H1 (cell line): ENCODE results near the gene COL6A2. TPM values are rescaled to one million over a fixed set of nuclear protein-coding genes. Genes with fewer than 3 reads are reported as not detected.

Source experiments
- CTCF ChIA-PET: fragments of 300-600 bp; sonication (Branson Sonifier 250); formaldehyde crosslinking; loops from one replicate; lab custom pipeline; 2021; ENCODE audit not compliant: partially characterized antibody; lab: Charles Lee
- POLR2A ChIA-PET: fragments of 300-600 bp; sonication (Branson Sonifier 250); formaldehyde crosslinking; loops from one replicate; lab custom pipeline; 2021; ENCODE audit warnings: inconsistent platforms; ENCODE audit not compliant: partially characterized antibody; lab: Charles Lee
- DNase-seq, 2 experiments: peaks; one replicate each; pipeline versions ENCODE4 v3.0.0 to v3.0.0-alpha.2; 2010 to 2022; ENCODE audit warnings: low spot score in 2 of 2, low read depth in 1 of 2, mixed read lengths in 1 of 2
- FAIRE-seq: peaks from 2 replicates; lab custom pipeline; 2011; peaks lifted over from hg19 to GRCh38; lab: Jason Lieb, UNC
- H2AFZ ChIP-seq: 2 replicates; pipeline ENCODE4 v1.8.1; 2012; ENCODE audit warnings: low read length, inconsistent platforms
- H2AK5ac ChIP-seq: 2 replicates; pipeline ENCODE4 v1.6.1; 2013; ENCODE audit warnings: low read depth, low read length
- H2BK120ac ChIP-seq: replicated peaks from 2 replicates; pipeline ENCODE3; 2013; ENCODE audit warnings: low read depth, low read length, inconsistent platforms
- H2BK12ac ChIP-seq: 2 replicates; pipeline ENCODE4 v1.6.1; 2013; ENCODE audit warnings: low read depth, low read length
- H2BK15ac ChIP-seq: 2 replicates; pipeline ENCODE4 v1.6.1; 2013; ENCODE audit warnings: low read length
- H2BK20ac ChIP-seq: 2 replicates; pipeline ENCODE4 v1.6.1; 2013; ENCODE audit warnings: low read length
- H2BK5ac ChIP-seq: 2 replicates; pipeline ENCODE4 v1.6.1; 2013; ENCODE audit warnings: low read depth, low read length
- H3K14ac ChIP-seq: 2 replicates; pipeline ENCODE4 v1.6.1; 2013; ENCODE audit warnings: inconsistent platforms; ENCODE audit not compliant: insufficient read length
- H3K18ac ChIP-seq: 2 replicates; pipeline ENCODE4 v1.6.1; 2013; ENCODE audit warnings: low read length; ENCODE audit errors: extremely low read depth
- H3K23ac ChIP-seq: 2 replicates; pipeline ENCODE4 v1.6.1; 2013; ENCODE audit warnings: inconsistent platforms; ENCODE audit not compliant: insufficient read length
- H3K23me2 ChIP-seq: 2 replicates; pipeline ENCODE4 v1.6.1; 2013; ENCODE audit warnings: low read depth, low read length
- H3K27ac ChIP-seq: 2 replicates; pipeline ENCODE4 v1.6.1; 2011; ENCODE audit warnings: low read depth, low read length, inconsistent platforms
- H3K27me3 ChIP-seq, 4 experiments: replicated peaks in 1 of 4; 1 replicate in 1 of 4; 2 replicates in 3 of 4; pipeline versions ENCODE4 v1.6.1 to v1.8.1; 2011 to 2013; ENCODE audit warnings: low read length in 3 of 4, mild to moderate bottlenecking in 3 of 4, inconsistent platforms in 2 of 4, mixed read lengths in 2 of 4, moderate library complexity in 1 of 4; ENCODE audit not compliant: control insufficient read depth in 3 of 4, insufficient read depth in 3 of 4; ENCODE audit errors: extremely low read depth in 1 of 4
- H3K36me3 ChIP-seq, 4 experiments: 2 replicates each; pipeline versions ENCODE4 v1.6.1 to v1.8.1; 2011 to 2013; ENCODE audit warnings: mild to moderate bottlenecking in 4 of 4, low read length in 3 of 4, moderate library complexity in 2 of 4, control low read depth in 1 of 4, inconsistent platforms in 1 of 4; ENCODE audit not compliant: insufficient read depth in 4 of 4, control insufficient read depth in 2 of 4
- H3K4ac ChIP-seq: replicated peaks from 2 replicates; pipeline ENCODE3; 2013; ENCODE audit warnings: low read length, low read depth, mixed read lengths, inconsistent platforms; ENCODE audit not compliant: insufficient read length
- H3K4me1 ChIP-seq, 4 experiments: replicated peaks in 1 of 4; 1 replicate in 1 of 4; 2 replicates in 3 of 4; pipeline versions ENCODE4 v1.6.1 to v1.8.1; 2011 to 2013; ENCODE audit warnings: low read length in 3 of 4, inconsistent platforms in 2 of 4, mixed read lengths in 1 of 4; ENCODE audit not compliant: insufficient read depth in 4 of 4, control insufficient read depth in 3 of 4
- H3K4me2 ChIP-seq, 2 experiments: 2 replicates each; pipeline versions ENCODE4 v1.6.1 to v1.8.1; 2011 to 2013; ENCODE audit warnings: low read depth in 2 of 2, low read length in 2 of 2, control low read depth in 1 of 2, inconsistent platforms in 1 of 2, mild to moderate bottlenecking in 1 of 2; ENCODE audit not compliant: insufficient read depth in 1 of 2
- H3K4me3 ChIP-seq, 4 experiments: fragments of 200-600, 300-600 bp in 1 of 4; sonication (generic), shearing (Covaris generic), sonication (Bioruptor Twin) in 1 of 4; 2 replicates each; pipeline versions ENCODE4 v1.5.1 to v1.8.1; 2011 to 2016; ENCODE audit warnings: low read length in 4 of 4, low read depth in 3 of 4, control low read depth in 2 of 4, inconsistent platforms in 2 of 4, mild to moderate bottlenecking in 2 of 4, mixed read lengths in 1 of 4, moderate library complexity in 1 of 4; ENCODE audit not compliant: insufficient read depth in 2 of 4; ENCODE audit errors: extremely low read depth in 1 of 4
- H3K56ac ChIP-seq: replicated peaks from 2 replicates; pipeline ENCODE3; 2013; ENCODE audit warnings: low read depth, mild to moderate bottlenecking, mixed read lengths, low read length, inconsistent platforms; ENCODE audit not compliant: insufficient read length
- H3K79me1 ChIP-seq: 2 replicates; pipeline ENCODE4 v1.6.1; 2013; ENCODE audit warnings: low read depth, low read length, control low read depth
- H3K79me2 ChIP-seq, 2 experiments: 2 replicates each; pipeline versions ENCODE4 v1.6.1 to v1.8.1; 2012 to 2013; ENCODE audit warnings: low read length in 2 of 2, mild to moderate bottlenecking in 2 of 2, inconsistent platforms in 1 of 2; ENCODE audit not compliant: insufficient read depth in 2 of 2, control insufficient read depth in 1 of 2
- H3K9ac ChIP-seq, 4 experiments: replicated peaks in 1 of 4; 1 replicate in 1 of 4; 2 replicates in 3 of 4; pipeline versions ENCODE4 v1.6.1 to v1.8.1; 2011 to 2013; ENCODE audit warnings: low read depth in 3 of 4, low read length in 3 of 4, control low read depth in 2 of 4, mild to moderate bottlenecking in 2 of 4, moderate library complexity in 2 of 4, inconsistent platforms in 1 of 4; ENCODE audit errors: extremely low read depth in 1 of 4
- H3K9me3 ChIP-seq, 2 experiments: 2 replicates each; pipeline versions ENCODE4 v1.6.1 to v1.8.1; 2012 to 2013; ENCODE audit warnings: mild to moderate bottlenecking in 2 of 2, moderate library complexity in 2 of 2, control low read depth in 1 of 2, inconsistent platforms in 1 of 2, low read depth in 1 of 2, low read length in 1 of 2, mixed read lengths in 1 of 2; ENCODE audit not compliant: insufficient read depth in 2 of 2
- H4K20me1 ChIP-seq, 2 experiments: replicated peaks in 1 of 2; 2 replicates each; pipeline versions ENCODE3 to v1.8.1; 2011 to 2013; ENCODE audit warnings: inconsistent platforms in 2 of 2, low read length in 2 of 2, mild to moderate bottlenecking in 1 of 2; ENCODE audit not compliant: insufficient read depth in 2 of 2, control insufficient read depth in 1 of 2
- H4K5ac ChIP-seq: 2 replicates; pipeline ENCODE4 v1.6.1; 2013; ENCODE audit warnings: low read length, low read depth, mixed read lengths, inconsistent platforms; ENCODE audit not compliant: insufficient read length
- H4K8ac ChIP-seq: 2 replicates; pipeline ENCODE4 v1.8.0; 2013; ENCODE audit warnings: mild to moderate bottlenecking, moderate library complexity, low read length, inconsistent platforms; ENCODE audit not compliant: insufficient read depth; ENCODE audit errors: extremely low read depth
- H4K91ac ChIP-seq: replicated peaks from 2 replicates; pipeline ENCODE3; 2013; ENCODE audit warnings: low read length, mixed read lengths, inconsistent platforms; ENCODE audit not compliant: insufficient read length
- CBX8 ChIP-seq: fragments of 300-800, 300-1000 bp; sonication (generic); IDR thresholded peaks from 2 replicates; pipeline ENCODE4 v1.7.1; 2016; ENCODE audit warnings: low read depth, low read length, borderline replicate concordance
- CHD2 ChIP-seq: IDR thresholded peaks from 2 replicates; pipeline ENCODE4 v1.6.1; 2012; ENCODE audit warnings: low read length, improper control_type of control experiment
- EP300 ChIP-seq, 2 experiments: IDR thresholded peaks; 1 replicate in 1 of 2; 2 replicates in 1 of 2; pipeline ENCODE4 v1.6.1; 2011 to 2012; ENCODE audit warnings: low read depth in 2 of 2, low read length in 2 of 2, mild to moderate bottlenecking in 2 of 2, borderline replicate concordance in 1 of 2, inconsistent platforms in 1 of 2, moderate library complexity in 1 of 2
- JUN ChIP-seq: IDR thresholded peaks from 2 replicates; pipeline ENCODE4 v1.6.1; 2011; ENCODE audit warnings: low read depth, mild to moderate bottlenecking, improper control_type of control experiment, low read length
- SAP30 ChIP-seq: fragments of 300-600 bp; sonication (generic); IDR thresholded peaks from 2 replicates; pipeline ENCODE4 v1.7.1; 2012; ENCODE audit warnings: low read length, moderate library complexity, mild to moderate bottlenecking, inconsistent platforms; ENCODE audit not compliant: insufficient read depth, insufficient replicate concordance
- SRF ChIP-seq: IDR thresholded peaks from 2 replicates; pipeline ENCODE4 v1.6.1; 2011; ENCODE audit warnings: mild to moderate bottlenecking, low read depth, low read length, moderate library complexity
- WGBS, 2 experiments: shearing (Covaris generic) in 1 of 2; methylation state at CpG; one replicate each; pipeline versions ENCODE4 v1.1.6 to v1.1.7; 2013 to 2015; ENCODE audit warnings: low lambda C conversion rate in 2 of 2, mixed read lengths in 2 of 2, inconsistent platforms in 1 of 2, low coverage in 1 of 2, missing lambda C conversion rate in 1 of 2; ENCODE audit not compliant: insufficient replicate concordance in 2 of 2, insufficient coverage in 1 of 2, insufficient read length in 1 of 2; ENCODE audit errors: extremely low coverage in 1 of 2, missing lambda C conversion rate in 1 of 2; 5-methylcytosine and 5-hydroxymethylcytosine counted together
- polyA plus RNA-seq, 7 experiments: library from polyadenylated mRNA; depleted of rRNA in 3 of 7; stranded (reverse) in 5 of 7; unstranded in 2 of 7; fragments of >200 nt in 5 of 7; fragments of 200-250 nt in 2 of 7; gene quantifications; 1 replicate in 5 of 7; 2 replicates in 1 of 7; 4 replicates in 1 of 7; pipeline versions ENCODE4 v1.2.1 to v1.2.3, GENCODE V29; 2011 to 2013; ENCODE audit warnings: missing spikeins in 2 of 7, mixed read lengths in 2 of 7
- total RNA-seq: library from RNA; stranded (reverse); fragmentation: NEBNext Ultra II Directional; extraction: Animal tissue kit (Norgen Biotek cat#: 25700); gene quantifications from 2 replicates; pipeline ENCODE4 v1.2.1, GENCODE V29; 2021

The COL6A2 gene
- total and polyA plus RNA-seq, 2 of the 8 experiments (the other 6 are each of a cell fraction or from before 2014, with no cell fraction given): 60.1 to 62.7 TPM

DNA sequence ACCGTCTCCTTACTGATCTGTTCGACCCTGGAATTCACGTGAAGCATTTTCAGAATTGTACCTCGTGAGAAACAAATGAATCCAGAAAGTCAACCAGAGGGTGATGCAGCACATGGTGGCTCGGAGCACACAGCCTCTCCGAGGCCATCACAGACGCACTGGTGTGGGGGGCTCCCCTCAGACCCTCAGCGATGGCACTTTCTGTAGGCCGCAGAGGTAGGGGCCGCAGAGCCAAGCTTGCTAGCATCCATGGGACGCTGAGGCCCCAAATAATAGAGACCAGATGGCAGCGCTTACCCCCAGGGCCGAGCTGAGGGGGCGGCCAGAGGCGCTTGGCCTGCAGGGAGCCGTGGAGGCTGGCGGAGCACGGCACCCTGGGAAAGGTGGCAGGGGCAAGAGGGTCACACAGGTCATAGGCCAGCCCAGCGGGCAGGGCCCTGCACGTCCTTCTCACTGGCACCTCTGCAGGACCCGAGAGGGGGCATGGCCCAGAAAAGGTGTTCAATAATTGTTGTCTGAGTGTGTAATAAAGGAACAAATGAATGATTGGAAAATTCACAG, 28.1 kb upstream of the COL6A2 start:
- Histone ChIP-seq H3K9ac (no peak overlapping the region), H2BK20ac (no peak overlapping the region), H3K9me3 (no peaks in the 10 kb centered on the region; a peak in 1 of 4 replicates), H3K23me2 (no peaks in the 10 kb centered on the region), H2BK5ac (no peak overlapping the region), H3K27me3 (no peaks in the 10 kb centered on the region; a peak in 2 of 7 replicates), H2AK5ac (no peak overlapping the region), H2AFZ (no peak overlapping the region), H4K91ac (no peak overlapping the region), H3K36me3 (no peaks in the 10 kb centered on the region), H3K4me1 (peaks cover 0 to 8% (median 1%) of the 10 kb centered on the region in 4 experiments; a peak in 5 of 7 replicates), H3K4me3 (no peak overlapping the region), H3K27ac (no peak overlapping the region), H2BK15ac (no peak overlapping the region), H4K5ac (no peak overlapping the region), H3K4me2 (no peak overlapping the region), H4K20me1 (peaks cover 0 to 5% of the 10 kb centered on the region in 2 experiments), H3K79me1 (no peaks in the 10 kb centered on the region), H2BK120ac (no peak overlapping the region), H3K56ac (no peak overlapping the region), H3K14ac (no peak overlapping the region), H4K8ac (no peak overlapping the region), H3K4ac (no peak overlapping the region), H3K23ac (no peak overlapping the region), H3K79me2 (no peaks in the 10 kb centered on the region), H3K18ac (no peak overlapping the region), H2BK12ac (no peak overlapping the region)
- FAIRE-seq (no peak), DNase-seq (no peak)
- 97% methylated on average over 19 of the region's 21 CpGs; no CpG with 5 or more reads in 1 of the 2 experiments for WGBS, 2 experiments
- no peak for TF ChIP-seq EP300 (IDR thresholded peaks at IDR 0.05; ENCODE audit: borderline replicate concordance in 1 of 2, low read depth in 2 of 2, low read length in 2 of 2)
- no peak for TF ChIP-seq JUN
- no peak for TF ChIP-seq CBX8
- no peak for TF ChIP-seq SRF
- TF ChIP-seq CHD2: no peak
- no peak for TF ChIP-seq SAP30
- POLR2A ChIA-PET: no interaction called here
- CTCF ChIA-PET: interaction anchor here (0.6 kb wide), 1 partner anchor 1203 kb away, joined by 3 read pairs; no protein-coding TSS in a partner anchor
